A549 (cell line): ENCODE data around the gene GATB.

Experiments
- CHD4 ChIP-seq: fragments of 200-600 bp; sonication (generic); IDR thresholded peaks from 2 replicates; pipeline ENCODE4 v1.6.1; 2016; ENCODE audit warnings: antibody characterized with exemption, mild to moderate bottlenecking, borderline replicate concordance
- EP300 ChIP-seq, 2 experiments: fragments of >200 bp; sonication (Bioruptor Twin); formaldehyde crosslinking; IDR thresholded peaks; 2 replicates in 1 of 2; 3 replicates in 1 of 2; pipeline ENCODE4 v1.6.1; 2016 to 2017
- HEYL ChIP-seq: fragments of 250-450 bp; sonication (Bioruptor Pico); IDR thresholded peaks from 2 replicates; pipeline ENCODE4 v1.8.0; 2021; ENCODE audit warnings: mild to moderate bottlenecking, moderate library complexity
- JUNB ChIP-seq: fragments of >200 bp; sonication (Bioruptor Twin); formaldehyde crosslinking; IDR thresholded peaks from 2 replicates; pipeline ENCODE4 v1.6.1; 2016
- NFE2L2 ChIP-seq: fragments of 150-350 bp; conservative IDR thresholded peaks from 2 replicates; pipeline ENCODE4 v1.6.1; 2014; ENCODE audit warnings: low read length
- PHF8 ChIP-seq: fragments of 200-600 bp; sonication (generic); IDR thresholded peaks from 2 replicates; pipeline ENCODE4 v1.6.1; 2016; ENCODE audit warnings: low read depth, mild to moderate bottlenecking, antibody characterized with exemption, moderate library complexity, borderline replicate concordance
- RAD21 ChIP-seq, 2 experiments: fragments of >200 bp in 1 of 2; sonication (Bioruptor Twin) in 1 of 2; formaldehyde crosslinking in 1 of 2; IDR thresholded peaks in 1 of 2; conservative IDR thresholded peaks in 1 of 2; 2 replicates in 1 of 2; 3 replicates in 1 of 2; pipeline ENCODE4 v1.6.1; 2012 to 2018; ENCODE audit warnings: inconsistent platforms in 1 of 2
- RCOR1 ChIP-seq: fragments of 150-350 bp; IDR thresholded peaks from 2 replicates; pipeline ENCODE4 v1.6.1; 2014; ENCODE audit warnings: antibody characterized with exemption, low read length, low read depth
- REST ChIP-seq: fragments of 200-600 bp; sonication (generic); IDR thresholded peaks from 2 replicates; pipeline ENCODE4 v1.6.1; 2016; ENCODE audit warnings: antibody characterized with exemption, mild to moderate bottlenecking, moderate library complexity
- SMC3 ChIP-seq: fragments of >200 bp; sonication (Bioruptor Twin); formaldehyde crosslinking; IDR thresholded peaks from 3 replicates; pipeline ENCODE4 v1.6.1; 2018; ENCODE audit warnings: inconsistent platforms
- ZC3H11A ChIP-seq: fragments of 450-650 bp; IDR thresholded peaks from 2 replicates; pipeline ENCODE4 v1.6.1; 2014; ENCODE audit warnings: antibody characterized with exemption, mild to moderate bottlenecking
- TF ChIP-seq, protein P1 (sequence below): fragments of >200 bp; sonication (Bioruptor Twin); formaldehyde crosslinking; IDR thresholded peaks from 3 replicates; pipeline ENCODE4 v1.5.1; 2016
- TF ChIP-seq, protein P2 (sequence below): fragments of 450-650 bp; IDR thresholded peaks from 2 replicates; pipeline ENCODE4 v1.6.1; 2014; ENCODE audit warnings: antibody characterized with exemption

DNA sequence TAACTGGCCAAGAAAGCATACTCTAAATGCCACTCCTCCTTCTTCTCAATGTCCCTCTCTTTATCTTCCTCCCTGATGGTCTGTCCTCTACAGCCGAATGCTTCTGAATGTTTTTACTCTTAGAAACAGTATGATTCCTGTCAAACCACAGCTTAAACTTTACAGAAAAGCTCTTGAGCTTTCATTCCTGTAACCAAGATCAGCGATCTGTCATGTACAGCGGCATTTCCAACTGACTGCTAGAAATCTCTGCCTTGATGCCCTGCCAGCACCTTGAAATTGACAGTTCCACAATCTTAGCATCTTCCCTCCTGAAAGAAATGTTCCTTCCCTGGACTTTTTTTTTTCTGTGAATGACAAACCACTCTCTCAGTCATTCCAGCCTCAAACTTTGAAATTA, 11.5 kb upstream of the GATB start:
- TF ChIP-seq REST (no peak), HEYL (no peak), NFE2L2 (no peak), JUNB (no peak), EP300 (IDR thresholded peaks at IDR 0.05) (no peak), PHF8 (no peak), RCOR1 (no peak), CHD4 (no peak), ZC3H11A (no peak), SMC3 (no peak), RAD21 (conservative IDR thresholded peaks at IDR 0.05 in 1 of 2, IDR thresholded peaks at IDR 0.05 in 1 of 2) (no peak)
- TF ChIP-seq, protein P1, sequence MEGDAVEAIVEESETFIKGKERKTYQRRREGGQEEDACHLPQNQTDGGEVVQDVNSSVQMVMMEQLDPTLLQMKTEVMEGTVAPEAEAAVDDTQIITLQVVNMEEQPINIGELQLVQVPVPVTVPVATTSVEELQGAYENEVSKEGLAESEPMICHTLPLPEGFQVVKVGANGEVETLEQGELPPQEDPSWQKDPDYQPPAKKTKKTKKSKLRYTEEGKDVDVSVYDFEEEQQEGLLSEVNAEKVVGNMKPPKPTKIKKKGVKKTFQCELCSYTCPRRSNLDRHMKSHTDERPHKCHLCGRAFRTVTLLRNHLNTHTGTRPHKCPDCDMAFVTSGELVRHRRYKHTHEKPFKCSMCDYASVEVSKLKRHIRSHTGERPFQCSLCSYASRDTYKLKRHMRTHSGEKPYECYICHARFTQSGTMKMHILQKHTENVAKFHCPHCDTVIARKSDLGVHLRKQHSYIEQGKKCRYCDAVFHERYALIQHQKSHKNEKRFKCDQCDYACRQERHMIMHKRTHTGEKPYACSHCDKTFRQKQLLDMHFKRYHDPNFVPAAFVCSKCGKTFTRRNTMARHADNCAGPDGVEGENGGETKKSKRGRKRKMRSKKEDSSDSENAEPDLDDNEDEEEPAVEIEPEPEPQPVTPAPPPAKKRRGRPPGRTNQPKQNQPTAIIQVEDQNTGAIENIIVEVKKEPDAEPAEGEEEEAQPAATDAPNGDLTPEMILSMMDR: no peak
- TF ChIP-seq, protein P2, sequence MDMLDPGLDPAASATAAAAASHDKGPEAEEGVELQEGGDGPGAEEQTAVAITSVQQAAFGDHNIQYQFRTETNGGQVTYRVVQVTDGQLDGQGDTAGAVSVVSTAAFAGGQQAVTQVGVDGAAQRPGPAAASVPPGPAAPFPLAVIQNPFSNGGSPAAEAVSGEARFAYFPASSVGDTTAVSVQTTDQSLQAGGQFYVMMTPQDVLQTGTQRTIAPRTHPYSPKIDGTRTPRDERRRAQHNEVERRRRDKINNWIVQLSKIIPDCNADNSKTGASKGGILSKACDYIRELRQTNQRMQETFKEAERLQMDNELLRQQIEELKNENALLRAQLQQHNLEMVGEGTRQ: no peak
